ENCODE data around the gene MTRF1L.

Gene MTRF1L

GRCh38 chr6:153038378-153039057, 36.0 kb upstream of the MTRF1L start:
- TF ChIP-seq, protein P1, sequence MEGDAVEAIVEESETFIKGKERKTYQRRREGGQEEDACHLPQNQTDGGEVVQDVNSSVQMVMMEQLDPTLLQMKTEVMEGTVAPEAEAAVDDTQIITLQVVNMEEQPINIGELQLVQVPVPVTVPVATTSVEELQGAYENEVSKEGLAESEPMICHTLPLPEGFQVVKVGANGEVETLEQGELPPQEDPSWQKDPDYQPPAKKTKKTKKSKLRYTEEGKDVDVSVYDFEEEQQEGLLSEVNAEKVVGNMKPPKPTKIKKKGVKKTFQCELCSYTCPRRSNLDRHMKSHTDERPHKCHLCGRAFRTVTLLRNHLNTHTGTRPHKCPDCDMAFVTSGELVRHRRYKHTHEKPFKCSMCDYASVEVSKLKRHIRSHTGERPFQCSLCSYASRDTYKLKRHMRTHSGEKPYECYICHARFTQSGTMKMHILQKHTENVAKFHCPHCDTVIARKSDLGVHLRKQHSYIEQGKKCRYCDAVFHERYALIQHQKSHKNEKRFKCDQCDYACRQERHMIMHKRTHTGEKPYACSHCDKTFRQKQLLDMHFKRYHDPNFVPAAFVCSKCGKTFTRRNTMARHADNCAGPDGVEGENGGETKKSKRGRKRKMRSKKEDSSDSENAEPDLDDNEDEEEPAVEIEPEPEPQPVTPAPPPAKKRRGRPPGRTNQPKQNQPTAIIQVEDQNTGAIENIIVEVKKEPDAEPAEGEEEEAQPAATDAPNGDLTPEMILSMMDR (conservative IDR thresholded peaks at IDR 0.05) = no peak
- no peak overlapping the region for H3K27ac ChIP-seq

GRCh38 chr6:153034139-153034538, 31.6 kb upstream of the MTRF1L start:
- TF ChIP-seq, protein P1 (conservative IDR thresholded peaks at IDR 0.05) = no peak
- H3K27ac ChIP-seq = no peak overlapping the region

- H3K27ac ChIP-seq = no peak overlapping the region
- TF ChIP-seq, protein P1 (conservative IDR thresholded peaks at IDR 0.05) = peak; percentile 69
Observed at GRCh38 chr6:153032255-153032882, 29.9 kb upstream of the MTRF1L start.

GRCh38 chr6:153031335-153031955, 28.9 kb upstream of the MTRF1L start:
- H3K27ac ChIP-seq = no peak overlapping the region; the same call in 1 of the 2 replicates
- TF ChIP-seq, protein P1 (conservative IDR thresholded peaks at IDR 0.05) = no peak

DNA sequence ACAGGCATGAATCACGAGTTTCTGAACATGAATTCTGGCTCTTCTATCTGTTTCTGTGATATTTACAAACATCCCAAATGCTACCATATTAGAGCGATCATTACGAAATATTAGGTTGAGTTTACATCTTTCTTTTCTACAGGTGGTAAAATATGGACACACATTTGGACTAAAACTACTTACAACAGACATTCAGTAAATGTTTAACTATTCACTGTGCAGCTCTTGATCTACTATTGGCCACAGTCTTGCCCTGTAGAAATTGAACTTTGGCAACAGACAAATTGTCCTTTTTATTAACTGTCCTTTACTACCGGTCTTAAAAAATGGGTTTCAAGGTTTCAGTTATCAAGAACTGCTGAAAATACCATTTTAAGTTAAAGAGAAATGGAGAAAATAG, 26.5 kb upstream of the MTRF1L start:
- no peak overlapping the region for H3K27ac ChIP-seq
- TF ChIP-seq, protein P1 (conservative IDR thresholded peaks at IDR 0.05) = no peak

DNA sequence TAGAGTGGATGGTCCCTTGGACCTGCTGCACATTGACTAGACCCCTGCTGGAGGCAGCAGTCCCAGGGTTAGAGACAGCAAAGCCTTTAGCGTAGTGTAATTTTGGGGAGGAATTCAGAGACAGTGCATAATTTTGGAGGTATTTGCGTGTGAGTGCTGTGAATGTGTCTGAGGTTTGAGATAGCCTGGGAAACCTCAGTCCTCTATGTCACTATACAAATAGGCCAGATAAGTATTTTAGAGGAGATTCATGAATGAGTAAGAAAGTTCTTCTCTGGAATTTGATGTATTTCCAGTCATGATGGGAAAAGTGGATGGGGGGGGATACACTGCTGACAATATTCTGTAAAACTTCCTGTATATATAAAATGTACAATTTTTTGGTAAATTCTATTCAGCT, 25.8 kb upstream of the MTRF1L start:
- TF ChIP-seq, protein P1 (conservative IDR thresholded peaks at IDR 0.05) = no peak
- H3K27ac ChIP-seq = no peak overlapping the region

DNA sequence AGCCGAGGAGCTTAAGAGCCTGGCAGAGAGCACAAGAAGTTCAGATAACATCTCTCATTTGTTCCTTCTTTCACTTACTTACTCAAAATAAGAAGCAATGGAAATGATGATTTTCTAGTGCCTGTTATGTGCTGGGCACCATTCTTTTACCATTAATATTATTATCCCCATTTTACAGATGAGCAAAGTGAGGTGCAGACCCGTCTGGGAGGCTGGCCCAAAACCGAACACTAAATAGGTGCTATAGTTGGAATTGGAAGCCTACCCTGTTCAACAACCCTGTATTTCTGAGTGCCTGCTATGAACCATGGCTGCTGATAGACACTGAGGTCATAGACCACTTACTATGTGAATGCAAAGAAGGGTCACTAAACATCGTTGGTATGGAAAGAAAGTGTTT, 25.0 kb upstream of the MTRF1L start:
- no peak overlapping the region for H3K27ac ChIP-seq
- TF ChIP-seq, protein P1 (conservative IDR thresholded peaks at IDR 0.05) = no peak

All from VCaP (cell line).